SH-SY5Y (cell line): Measurements from ENCODE around the gene NOD1.

Source experiments
- GATA2 ChIP-seq: IDR thresholded peaks from 2 replicates; pipeline ENCODE4 v1.6.1; 2011; ENCODE audit warnings: mild to moderate bottlenecking, low read depth, low read length
- GATA3 ChIP-seq: IDR thresholded peaks from 2 replicates; pipeline ENCODE4 v1.6.1; 2011; ENCODE audit warnings: low read depth, mild to moderate bottlenecking, low read length, moderate library complexity

GRCh38 chr7:30427296-30428070 lies 51.1 kb downstream of the NOD1 start:
- TF ChIP-seq GATA3: no peak
- no peak for TF ChIP-seq GATA2
